Common myeloid progenitor, CD34-positive (primary cell): Measurements from ENCODE around the gene SPATA20.

Experiments used
- CTCF ChIA-PET: fragments of 350-600 bp; sonication (Branson Sonifier 250); formaldehyde crosslinking; loops from one replicate; lab custom pipeline; 2021; ENCODE audit warnings: antibody characterized with exemption; lab: Charles Lee
- POLR2A ChIA-PET: fragments of 350-600 bp; sonication (Branson Sonifier 250); formaldehyde crosslinking; loops from one replicate; lab custom pipeline; 2021; ENCODE audit warnings: antibody characterized with exemption; lab: Charles Lee
- DNase-seq, 3 donors: peaks; one replicate each; pipeline versions ENCODE4 v3.0.0 to v3.0.0-alpha.2; 2013
- H3K27ac ChIP-seq, 2 experiments: 1 replicate in 1 of 2; 2 replicates in 1 of 2; pipeline ENCODE4 v1.7.0; 2013; ENCODE audit warnings: inconsistent platforms in 2 of 2, low read length in 2 of 2, mild to moderate bottlenecking in 2 of 2, low read depth in 1 of 2, moderate library complexity in 1 of 2; ENCODE audit not compliant: severe bottlenecking in 2 of 2, insufficient read depth in 1 of 2, poor library complexity in 1 of 2
- H3K27me3 ChIP-seq, 5 experiments: replicated peaks in 2 of 5; 1 replicate in 3 of 5; 2 replicates in 2 of 5; pipeline versions ENCODE4 v1.6.1 to v1.7.0; 2013; ENCODE audit warnings: low read length in 4 of 5, mild to moderate bottlenecking in 2 of 5, moderate library complexity in 2 of 5, inconsistent platforms in 1 of 5; ENCODE audit not compliant: insufficient read depth in 5 of 5, control insufficient read depth in 4 of 5
- H3K36me3 ChIP-seq, 4 experiments: 1 replicate in 2 of 4; 2 replicates in 2 of 4; pipeline versions ENCODE4 v1.6.1 to v1.7.0; 2013; ENCODE audit warnings: low read length in 3 of 4, control low read depth in 1 of 4, mild to moderate bottlenecking in 1 of 4; ENCODE audit not compliant: control insufficient read depth in 4 of 4, insufficient read depth in 4 of 4
- H3K4me1 ChIP-seq, 4 experiments: 1 replicate in 3 of 4; 2 replicates in 1 of 4; pipeline versions ENCODE4 v1.6.1 to v1.7.1; 2013; ENCODE audit warnings: low read length in 3 of 4, mild to moderate bottlenecking in 3 of 4, control low read depth in 1 of 4, inconsistent platforms in 1 of 4, moderate library complexity in 1 of 4; ENCODE audit not compliant: control insufficient read depth in 4 of 4, insufficient read depth in 4 of 4; ENCODE audit errors: control extremely low read depth in 1 of 4
- H3K4me3 ChIP-seq, 7 experiments: 1 replicate in 4 of 7; 2 replicates in 3 of 7; pipeline versions ENCODE4 v1.5.1 to v1.7.0; 2013; ENCODE audit warnings: mild to moderate bottlenecking in 7 of 7, low read length in 6 of 7, moderate library complexity in 6 of 7, inconsistent platforms in 2 of 7, low read depth in 2 of 7, control low read depth in 1 of 7; ENCODE audit not compliant: insufficient read depth in 4 of 7, control insufficient read depth in 1 of 7; ENCODE audit errors: extremely low read depth in 1 of 7
- H3K9me3 ChIP-seq, 5 experiments: 1 replicate in 4 of 5; 2 replicates in 1 of 5; pipeline versions ENCODE4 v1.6.1 to v1.7.1; 2013; ENCODE audit warnings: low read length in 4 of 5, mild to moderate bottlenecking in 2 of 5, inconsistent platforms in 1 of 5, low read depth in 1 of 5, moderate library complexity in 1 of 5; ENCODE audit not compliant: control insufficient read depth in 4 of 5, insufficient read depth in 2 of 5; ENCODE audit errors: control extremely low read depth in 1 of 5
- WGBS: methylation state at CpG from one replicate; pipeline ENCODE4 v1.1.5; 2013; ENCODE audit not compliant: insufficient coverage; 5-methylcytosine and 5-hydroxymethylcytosine counted together

SPATA20 gene

DNA sequence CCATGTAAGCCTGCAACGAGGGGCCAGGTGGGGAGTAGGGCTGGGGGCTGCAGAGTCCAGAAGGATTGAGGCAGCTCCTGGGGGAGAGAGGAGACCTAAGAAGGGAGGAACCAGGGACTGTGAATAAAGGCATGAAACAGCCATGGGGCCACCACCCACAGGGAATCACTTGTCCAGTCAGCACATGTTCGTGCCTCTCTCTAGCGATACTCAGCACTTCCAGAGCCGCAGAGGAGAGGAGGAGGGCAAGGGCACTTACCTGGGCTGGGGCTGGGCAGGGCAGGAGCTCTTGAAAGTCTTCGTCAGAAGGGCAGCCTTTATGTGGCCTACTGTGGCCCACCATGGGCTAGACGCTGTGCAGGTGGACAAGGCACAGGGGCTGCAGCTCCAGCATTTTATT lies 37.8 kb downstream of the SPATA20 start:
- CTCF ChIA-PET = interaction anchor here (1.5 kb wide), 1 partner anchor 41 kb away, joined by 9 read pairs; no protein-coding TSS in a partner anchor
- no peak for DNase-seq
- Histone ChIP-seq H3K9me3 (no peaks in the 10 kb centered on the region), H3K27ac (no peak overlapping the region), H3K4me1 (no peaks in the 10 kb centered on the region), H3K27me3 (peaks cover 0 to 12% (median 0%) of the 10 kb centered on the region in 5 experiments), H3K36me3 (no peaks in the 10 kb centered on the region), H3K4me3 (no peak overlapping the region)
- POLR2A ChIA-PET = no interaction called here
- WGBS = 95% methylated on average over 4 of the region's 6 CpGs

DNA sequence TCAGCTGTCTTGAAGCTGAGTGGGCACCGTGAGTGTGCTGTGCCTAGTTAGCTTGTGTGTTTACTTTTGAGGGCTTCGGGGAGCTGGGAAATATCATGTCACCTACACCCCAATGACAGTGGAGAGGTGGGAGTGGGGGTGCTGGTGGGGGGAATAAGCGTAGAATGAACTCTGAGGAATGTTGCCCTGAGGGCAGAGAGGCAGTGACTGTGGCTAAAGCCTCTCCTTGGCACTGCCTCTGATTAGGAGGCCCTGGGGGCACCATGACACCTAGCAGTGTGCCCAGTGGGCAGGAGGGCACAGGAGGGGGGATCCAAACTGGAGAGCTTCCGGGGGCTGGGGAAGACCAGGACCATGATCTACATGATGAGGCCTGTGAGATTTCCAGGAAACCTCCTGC lies 38.4 kb downstream of the SPATA20 start:
- Histone ChIP-seq H3K27ac (no peak overlapping the region), H3K4me3 (no peak overlapping the region), H3K4me1 (no peaks in the 10 kb centered on the region), H3K27me3 (peaks cover 0 to 10% (median 0%) of the 10 kb centered on the region in 5 experiments), H3K36me3 (no peaks in the 10 kb centered on the region), H3K9me3 (no peaks in the 10 kb centered on the region)
- ChIA-PET CTCF (no interaction called here), POLR2A (no interaction called here)
- no peak for DNase-seq
- 90% methylated on average over 2 of the region's 4 CpGs for WGBS

DNA sequence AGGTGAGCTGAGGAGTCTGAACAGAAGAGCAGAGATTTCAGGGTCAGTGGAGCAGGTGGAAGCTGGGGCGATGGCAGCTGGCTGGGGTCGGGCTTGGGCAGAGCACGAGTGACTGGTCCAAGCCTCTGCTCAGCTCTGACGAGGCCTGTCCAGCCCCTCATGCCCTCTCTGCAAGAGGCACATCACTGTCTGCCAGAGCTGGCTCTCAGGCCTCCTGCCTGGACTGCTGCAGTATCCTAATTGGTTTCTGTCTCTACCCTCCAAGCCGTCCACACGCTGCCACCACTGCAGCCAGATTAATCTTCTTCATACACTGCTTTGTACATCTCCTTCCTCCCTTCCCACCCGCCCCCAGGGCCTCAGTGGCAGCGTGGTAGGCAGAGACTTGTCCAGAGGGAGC lies 38.9 kb downstream of the SPATA20 start:
- POLR2A ChIA-PET = no interaction called here
- H3K4me1 ChIP-seq = no peaks in the 10 kb centered on the region
- H3K4me3 ChIP-seq = no peak overlapping the region
- H3K9me3 ChIP-seq = no peaks in the 10 kb centered on the region
- no peaks in the 10 kb centered on the region for H3K36me3 ChIP-seq
- H3K27ac ChIP-seq = no peak overlapping the region
- 100% methylated on average over 8 of the region's 8 CpGs for WGBS
- CTCF ChIA-PET = interaction anchor here (1.0 to 1.3 kb wide), 2 partner anchors 10 to 44 kb away, joined by 3 read pairs; no protein-coding TSS in a partner anchor
- no peak for DNase-seq
- H3K27me3 ChIP-seq = peaks cover 0 to 10% (median 0%) of the 10 kb centered on the region in 5 experiments

DNA sequence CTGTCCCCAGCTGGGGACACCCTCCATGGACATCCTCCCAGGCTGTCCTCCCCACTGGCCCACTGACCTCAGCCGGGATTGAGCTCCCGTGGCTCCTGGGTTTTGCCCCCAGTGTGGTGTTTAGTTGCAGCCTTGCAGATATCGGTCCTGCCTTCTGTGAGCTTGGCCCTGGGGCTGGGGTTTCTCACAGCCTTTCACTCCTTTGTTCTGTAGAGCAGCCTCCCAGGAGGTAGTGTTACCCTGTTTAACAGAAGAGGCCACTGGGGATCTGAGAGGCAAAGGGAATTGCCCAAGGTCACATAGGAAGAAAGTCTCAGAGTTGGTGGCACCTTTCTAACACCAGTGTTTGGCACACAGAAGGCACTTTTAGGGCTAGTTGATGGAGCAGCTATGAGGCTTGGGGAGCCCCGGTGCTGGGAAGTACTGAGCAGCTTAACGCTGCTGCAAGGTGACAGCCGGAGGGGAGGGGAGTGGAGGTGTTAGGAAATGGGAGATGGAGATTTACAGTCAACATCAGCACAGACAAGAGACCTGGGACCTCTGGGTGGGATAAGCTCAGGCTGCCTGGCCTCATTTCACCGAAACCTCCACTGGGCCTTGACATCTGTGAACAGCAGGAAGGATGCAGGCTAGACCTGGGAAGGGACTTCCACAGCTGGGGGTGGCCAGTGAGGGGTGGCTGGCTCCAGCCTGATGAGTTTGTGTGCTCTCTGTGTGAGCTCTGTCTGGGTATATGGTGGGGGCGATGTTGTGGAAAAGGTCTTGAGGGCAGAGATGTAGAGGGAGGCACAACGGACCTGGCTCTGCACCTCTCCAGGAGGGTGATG lies 39.7 kb downstream of the SPATA20 start:
- no peaks in the 10 kb centered on the region for H3K4me1 ChIP-seq
- H3K27ac ChIP-seq = no peak overlapping the region
- H3K36me3 ChIP-seq = no peaks in the 10 kb centered on the region
- WGBS = 98% methylated on average over 8 of the region's 9 CpGs
- no peak overlapping the region for H3K4me3 ChIP-seq
- CTCF ChIA-PET = interaction anchor here (1.0 to 1.4 kb wide), 4 partner anchors 10 to 44 kb away, joined by 3 to 4 read pairs (median 3); no protein-coding TSS in a partner anchor
- POLR2A ChIA-PET = no interaction called here
- no peak for DNase-seq
- peaks cover 0 to 10% (median 0%) of the 10 kb centered on the region in 5 experiments for H3K27me3 ChIP-seq
- H3K9me3 ChIP-seq = no peaks in the 10 kb centered on the region

DNA sequence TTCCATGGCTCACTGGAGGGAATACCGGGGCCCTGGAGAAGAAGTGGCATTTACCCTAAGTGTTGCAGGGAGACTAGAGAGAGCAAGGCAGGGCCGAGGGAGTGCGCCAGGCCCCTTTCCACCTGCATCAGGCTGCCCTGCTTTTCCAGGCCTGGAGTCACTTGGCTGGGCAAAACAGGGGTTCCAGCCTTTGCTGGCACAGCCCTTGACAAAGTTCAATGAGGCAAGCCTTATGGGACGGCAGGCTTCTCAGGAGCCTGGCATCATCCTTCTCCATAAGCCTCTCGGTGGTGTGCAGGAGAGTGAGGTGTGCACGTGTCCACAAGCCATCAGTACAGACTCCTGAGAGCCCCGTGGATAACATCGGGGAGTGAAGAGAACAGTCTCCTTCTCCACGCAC lies 40.6 kb downstream of the SPATA20 start:
- ChIA-PET POLR2A (interaction anchor here (0.8 kb wide), 1 partner anchor 27 kb away, joined by 3 read pairs; the partner anchor contains the start of gene CACNA1G), CTCF (interaction anchor here (1.0 to 1.4 kb wide), 2 partner anchors 9 to 25 kb away, joined by 3 to 4 read pairs; no protein-coding TSS in a partner anchor)
- no peaks in the 10 kb centered on the region for H3K36me3 ChIP-seq
- H3K27ac ChIP-seq = no peak overlapping the region
- no peaks in the 10 kb centered on the region for H3K4me1 ChIP-seq
- DNase-seq = no peak
- 98% methylated on average over 9 of the region's 9 CpGs for WGBS
- peaks cover 0 to 10% (median 0%) of the 10 kb centered on the region in 5 experiments for H3K27me3 ChIP-seq
- no peak overlapping the region for H3K4me3 ChIP-seq
- no peaks in the 10 kb centered on the region for H3K9me3 ChIP-seq

DNA sequence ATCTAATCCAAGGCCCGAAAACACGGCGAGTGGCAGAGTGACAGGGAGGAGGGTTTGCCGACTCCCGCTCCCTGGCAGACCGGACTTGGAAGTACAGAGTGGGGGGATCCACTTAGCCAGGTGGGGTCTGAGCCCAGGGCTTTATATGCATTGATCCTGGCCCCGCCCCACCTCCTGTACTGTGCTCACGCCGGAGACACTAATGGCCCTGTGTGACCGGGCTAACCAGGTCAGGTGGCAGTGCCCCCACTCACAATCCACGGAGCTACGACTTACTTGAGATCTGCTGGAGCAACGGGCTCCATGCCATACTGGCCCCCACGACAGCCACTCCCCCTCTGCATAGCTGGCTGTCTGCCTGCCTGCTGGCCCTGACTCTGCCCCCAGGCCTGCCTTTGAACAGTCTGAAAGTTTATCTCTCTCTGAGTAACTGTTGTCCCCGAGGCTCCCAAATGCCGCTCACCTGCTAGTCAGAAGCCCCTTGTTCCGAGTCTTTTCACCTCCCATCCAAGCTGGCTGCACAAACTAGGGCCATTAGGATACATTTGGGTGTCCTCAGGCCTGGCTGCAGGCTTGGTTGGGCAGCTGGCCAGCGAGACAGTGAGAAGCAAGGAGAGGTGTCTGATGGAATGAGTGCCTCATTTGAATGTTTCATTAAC lies 41.5 kb downstream of the SPATA20 start:
- POLR2A ChIA-PET = interaction anchor here (0.8 kb wide), 1 partner anchor 28 kb away, joined by 3 read pairs; the partner anchor contains the start of gene CACNA1G

More for the DNA sequence above, 41.5 kb downstream of the SPATA20 start:
- 93% methylated on average over 17 of the region's 18 CpGs for WGBS
- Histone ChIP-seq H3K36me3 (no peaks in the 10 kb centered on the region), H3K9me3 (no peaks in the 10 kb centered on the region), H3K4me3 (no peak overlapping the region), H3K27ac (no peak overlapping the region), H3K4me1 (no peaks in the 10 kb centered on the region), H3K27me3 (peaks cover 0 to 6% (median 0%) of the 10 kb centered on the region in 5 experiments)
- CTCF ChIA-PET = interaction anchor here (1.1 to 1.3 kb wide), 2 partner anchors 38 to 56 kb away, joined by 3 read pairs; partner anchors contain the start of gene EPN3
- no peak for DNase-seq
